Urinary bladder (tissue), 4 donors: ENCODE results near the gene ERGIC1. TPM values are rescaled to one million over a fixed set of nuclear protein-coding genes. Genes with fewer than 3 reads are reported as not detected.
"Not testable (repeated sequence)": the region's sequence is repeated elsewhere in the genome, so short reads cannot be mapped to it uniquely, and the experiment has no call there.

Experiments
- DNase-seq: peaks from one replicate; pipeline ENCODE4 v3.0.0-alpha.2; 2015; ENCODE audit errors: extremely low spot score
- H3K27ac ChIP-seq: one replicate; pipeline ENCODE4 v1.5.1; 2013; ENCODE audit warnings: low read depth, mild to moderate bottlenecking, moderate library complexity
- H3K36me3 ChIP-seq: one replicate; pipeline ENCODE4 v1.6.1; 2013; ENCODE audit warnings: mild to moderate bottlenecking, moderate library complexity; ENCODE audit not compliant: insufficient read depth
- H3K4me1 ChIP-seq: one replicate; pipeline ENCODE4 v1.6.1; 2013; ENCODE audit warnings: mild to moderate bottlenecking, moderate library complexity; ENCODE audit not compliant: insufficient read depth
- H3K4me3 ChIP-seq: one replicate; pipeline ENCODE4 v1.5.1; 2013; ENCODE audit warnings: low read depth, low read length
- WGBS: extraction: QIAGEN DNeasy Blood & Tissue Kit; methylation state at CpG from one replicate; pipeline ENCODE4 v1.1.7; 2013; 5-methylcytosine and 5-hydroxymethylcytosine counted together
- polyA plus RNA-seq: library from polyadenylated mRNA; stranded (reverse); fragments of 200-250 nt; gene quantifications from one replicate; pipeline ENCODE4 v1.2.3, GENCODE V29; 2013
- total RNA-seq: library from RNA; depleted of rRNA; stranded (reverse); fragments of >200 nt; gene quantifications from one replicate; pipeline ENCODE4 v1.2.3, GENCODE V29; 2014
- donor health status: healthy with polysubstance abuse.
- donor health status: healthy.

ERGIC1 gene
- total and polyA plus RNA-seq, 2 donors = 68.5 to 103 TPM

GRCh38 chr5:172861461-172861860 lies 27.4 kb downstream of the ERGIC1 start:
- WGBS = 70% methylated on average over 5 of the region's 5 CpGs
- peak overlapping the region; percentile 55 for H3K27ac ChIP-seq
- peaks cover 4% of the 10 kb centered on the region for H3K4me1 ChIP-seq
- no peaks in the 10 kb centered on the region for H3K36me3 ChIP-seq
- DNase-seq = no peak
- H3K4me3 ChIP-seq = no peak overlapping the region

GRCh38 chr5:172862165-172862801 lies 28.2 kb downstream of the ERGIC1 start:
- H3K27ac ChIP-seq = no peak overlapping the region
- no peak overlapping the region for H3K4me3 ChIP-seq
- H3K4me1 ChIP-seq = peaks cover 4% of the 10 kb centered on the region
- WGBS = 76% methylated on average over 5 of the region's 5 CpGs
- H3K36me3 ChIP-seq = no peaks in the 10 kb centered on the region
- DNase-seq = no peak

GRCh38 chr5:172864171-172864570 lies 30.1 kb downstream of the ERGIC1 start:
- not testable (repeated sequence) for H3K4me3 ChIP-seq, H3K4me1 ChIP-seq, H3K36me3 ChIP-seq, DNase-seq, H3K27ac ChIP-seq
- WGBS = 82% methylated on average over 4 of the region's 4 CpGs

- WGBS = 94% methylated on average over 7 of the region's 7 CpGs
- no peaks in the 10 kb centered on the region for H3K36me3 ChIP-seq
- no peak for DNase-seq
- H3K4me3 ChIP-seq = no peak overlapping the region
- H3K27ac ChIP-seq = no peak overlapping the region
- H3K4me1 ChIP-seq = peaks cover 4% of the 10 kb centered on the region
These were observed 30.7 kb downstream of the ERGIC1 start for GRCh38 chr5:172864747-172865146.

GRCh38 chr5:172866378-172866777 lies 32.3 kb downstream of the ERGIC1 start:
- DNase-seq = no peak
- no peaks in the 10 kb centered on the region for H3K4me1 ChIP-seq
- no peaks in the 10 kb centered on the region for H3K36me3 ChIP-seq
- WGBS = 91% methylated on average over 4 of the region's 4 CpGs
- no peak overlapping the region for H3K4me3 ChIP-seq
- H3K27ac ChIP-seq = no peak overlapping the region

GRCh38 chr5:172866802-172867748 lies 33.0 kb downstream of the ERGIC1 start:
- H3K4me1 ChIP-seq = no peaks in the 10 kb centered on the region
- no peaks in the 10 kb centered on the region for H3K36me3 ChIP-seq
- DNase-seq = no peak
- WGBS = 48% methylated on average over 9 of the region's 9 CpGs
- H3K27ac ChIP-seq = peak overlapping the region; percentile 1
- H3K4me3 ChIP-seq = no peak overlapping the region

- 72% methylated on average over 11 of the region's 11 CpGs for WGBS
- no peak for DNase-seq
- no peak overlapping the region for H3K4me3 ChIP-seq
- peak overlapping the region; percentile 54 for H3K27ac ChIP-seq
- H3K4me1 ChIP-seq = no peaks in the 10 kb centered on the region
- H3K36me3 ChIP-seq = no peaks in the 10 kb centered on the region
These were observed 33.8 kb downstream of the ERGIC1 start for GRCh38 chr5:172867761-172868435.

- 78% methylated on average over 9 of the region's 9 CpGs for WGBS
- H3K4me1 ChIP-seq = no peaks in the 10 kb centered on the region
- no peaks in the 10 kb centered on the region for H3K36me3 ChIP-seq
- peak overlapping the region; percentile 85 for H3K27ac ChIP-seq
- no peak for DNase-seq
- H3K4me3 ChIP-seq = no peak overlapping the region
These were observed 34.4 kb downstream of the ERGIC1 start for GRCh38 chr5:172868436-172868923.

- DNase-seq = no peak
- Histone ChIP-seq H3K4me3 (no peak overlapping the region), H3K4me1 (no peaks in the 10 kb centered on the region), H3K27ac (peak overlapping the region; percentile 85), H3K36me3 (no peaks in the 10 kb centered on the region)
- WGBS = 36% methylated on average over 10 of the region's 10 CpGs
These were observed 35.0 kb downstream of the ERGIC1 start for GRCh38 chr5:172868924-172869591.

GRCh38 chr5:172869691-172870090 lies 35.6 kb downstream of the ERGIC1 start:
- Histone ChIP-seq H3K27ac (peak overlapping the region; percentile 51), H3K36me3 (no peaks in the 10 kb centered on the region), H3K4me3 (no peak overlapping the region), H3K4me1 (no peaks in the 10 kb centered on the region)
- WGBS = 72% methylated on average over 1 of the region's 1 CpG
- no peak for DNase-seq

- no peak for DNase-seq
- H3K36me3 ChIP-seq = no peaks in the 10 kb centered on the region
- H3K4me1 ChIP-seq = no peaks in the 10 kb centered on the region
- peak overlapping the region; percentile 63 for H3K27ac ChIP-seq
- WGBS = 43% methylated on average over 4 of the region's 4 CpGs
- H3K4me3 ChIP-seq = no peak overlapping the region
These were observed 36.3 kb downstream of the ERGIC1 start for GRCh38 chr5:172870291-172870714.

- H3K27ac ChIP-seq = peak overlapping the region; percentile 63
- WGBS = 63% methylated on average over 20 of the region's 20 CpGs
- no peak for DNase-seq
- H3K4me1 ChIP-seq = no peaks in the 10 kb centered on the region
- no peak overlapping the region for H3K4me3 ChIP-seq
- no peaks in the 10 kb centered on the region for H3K36me3 ChIP-seq
These were observed 36.8 kb downstream of the ERGIC1 start for GRCh38 chr5:172870715-172871461.
